Type B pancreatic cell (in vitro differentiated cells): ENCODE measurements around the gene RPL7A. TPM values are rescaled to one million over a fixed set of nuclear protein-coding genes. Genes with fewer than 3 reads are reported as not detected.
A peak's percentile ranks its signal among the peaks of the same experiment; 100 is the strongest.

Experiments
- DNase-seq: peaks from one replicate; pipeline ENCODE4 v3.0.0; 2021; ENCODE audit warnings: mixed read lengths; ENCODE audit not compliant: unreplicated experiment; ENCODE audit errors: extremely low spot score
- H3K27ac Mint-ChIP-seq: 2 replicates; pipeline ENCODE4 v1.8.0; 2021; ENCODE audit warnings: mild to moderate bottlenecking, mixed read lengths
- H3K27me3 Mint-ChIP-seq: 2 replicates; pipeline ENCODE4 v1.8.0; 2021; ENCODE audit warnings: mixed read lengths
- H3K36me3 Mint-ChIP-seq: 2 replicates; pipeline ENCODE4 v1.8.0; 2021; ENCODE audit warnings: mixed read lengths
- H3K4me1 Mint-ChIP-seq: one replicate; pipeline ENCODE4 v1.8.0; 2021; ENCODE audit warnings: mixed read lengths; ENCODE audit not compliant: unreplicated experiment
- H3K4me3 Mint-ChIP-seq: 2 replicates; pipeline ENCODE4 v1.8.0; 2021; ENCODE audit warnings: mild to moderate bottlenecking, mixed read lengths
- H3K9me3 Mint-ChIP-seq: 2 replicates; pipeline ENCODE4 v1.8.0; 2021; ENCODE audit warnings: mixed read lengths
- CTCF ChIP-seq: fragments of 200-600 bp; sonication (generic); conservative IDR thresholded peaks from 2 replicates; pipeline ENCODE4 v1.5.0; 2021; ENCODE audit warnings: antibody characterized with exemption, mild to moderate bottlenecking
- total RNA-seq: library from RNA; stranded (reverse); gene quantifications from 2 replicates; pipeline ENCODE4 v1.2.1, GENCODE V29; 2021; ENCODE audit warnings: low replicate concordance

RPL7A gene
- total RNA-seq, 1 donor from 2014 or later: 2,715 TPM

- no peak for TF ChIP-seq CTCF
- Mint-ChIP-seq H3K27ac (no peak overlapping the region), H3K36me3 (no peaks in the 10 kb centered on the region), H3K9me3 (no peaks in the 10 kb centered on the region), H3K4me3 (no peak overlapping the region), H3K4me1 (no peaks in the 10 kb centered on the region), H3K27me3 (peaks cover 10% of the 10 kb centered on the region)
- DNase-seq: no peak
These were observed 45.4 kb downstream of the RPL7A start for GRCh38 chr9:133393399-133393798.

- Mint-ChIP-seq H3K9me3 (no peaks in the 10 kb centered on the region), H3K36me3 (no peaks in the 10 kb centered on the region), H3K4me3 (no peak overlapping the region), H3K27ac (no peak overlapping the region), H3K27me3 (peaks cover 10% of the 10 kb centered on the region), H3K4me1 (no peaks in the 10 kb centered on the region)
- TF ChIP-seq CTCF: no peak
- DNase-seq: no peak
These were observed 46.8 kb downstream of the RPL7A start for GRCh38 chr9:133394687-133395271.

GRCh38 chr9:133396952-133397351 is 48.9 kb downstream of the RPL7A start:
- peak; percentile 44 for TF ChIP-seq CTCF
- no peak overlapping the region for H3K27ac Mint-ChIP-seq
- H3K9me3 Mint-ChIP-seq: no peaks in the 10 kb centered on the region
- H3K36me3 Mint-ChIP-seq: no peaks in the 10 kb centered on the region
- no peak overlapping the region for H3K4me3 Mint-ChIP-seq
- no peak for DNase-seq
- H3K4me1 Mint-ChIP-seq: no peaks in the 10 kb centered on the region
- H3K27me3 Mint-ChIP-seq: peaks cover 10% of the 10 kb centered on the region

- Mint-ChIP-seq H3K4me1 (no peaks in the 10 kb centered on the region), H3K36me3 (no peaks in the 10 kb centered on the region), H3K4me3 (no peak overlapping the region), H3K27me3 (peaks cover 10% of the 10 kb centered on the region), H3K27ac (no peak overlapping the region), H3K9me3 (no peaks in the 10 kb centered on the region)
- TF ChIP-seq CTCF: no peak
- no peak for DNase-seq
These were observed 49.4 kb downstream of the RPL7A start for GRCh38 chr9:133397370-133397769.

- no peak for DNase-seq
- Mint-ChIP-seq H3K36me3 (no peaks in the 10 kb centered on the region), H3K27ac (no peak overlapping the region), H3K9me3 (no peaks in the 10 kb centered on the region), H3K4me1 (no peaks in the 10 kb centered on the region), H3K4me3 (no peak overlapping the region), H3K27me3 (peaks cover 10% of the 10 kb centered on the region)
- no peak for TF ChIP-seq CTCF
These were observed 49.9 kb downstream of the RPL7A start for GRCh38 chr9:133397895-133398294.

GRCh38 chr9:133400292-133400691 is 52.3 kb downstream of the RPL7A start:
- H3K36me3 Mint-ChIP-seq: no peaks in the 10 kb centered on the region
- peaks cover 10% of the 10 kb centered on the region for H3K27me3 Mint-ChIP-seq
- no peaks in the 10 kb centered on the region for H3K4me1 Mint-ChIP-seq
- DNase-seq: no peak
- H3K4me3 Mint-ChIP-seq: no peak overlapping the region
- H3K9me3 Mint-ChIP-seq: no peaks in the 10 kb centered on the region
- no peak overlapping the region for H3K27ac Mint-ChIP-seq
- no peak for TF ChIP-seq CTCF
